ENCODE results near the gene RTN4IP1.

- no peak for TF ChIP-seq CTCF (IDR thresholded peaks at IDR 0.05)
- no peak for TF ChIP-seq POLR2A (IDR thresholded peaks at IDR 0.05)
These were observed 50.0 kb downstream of the RTN4IP1 start for GRCh38 chr6:106579281-106579680.

Measured in upper lobe of left lung (tissue), 4 donors.